HG03066 (cell line): ENCODE data around the gene ZCCHC4.
"Not testable (repeated sequence)": the region's sequence is repeated elsewhere in the genome, so short reads cannot be mapped to it uniquely, and the experiment has no call there.

Source experiments
- ATAC-seq: cut with Tn5 transposase; IDR thresholded peaks from one replicate; pipeline ENCODE4 v1.9.1; 2021; ENCODE audit warnings: low read depth; ENCODE audit not compliant: unreplicated experiment

ZCCHC4 gene

GRCh38 chr4:25370242-25370641 is 57.7 kb downstream of the ZCCHC4 start:
- ATAC-seq, result no peak

GRCh38 chr4:25372549-25372948 is 60.0 kb downstream of the ZCCHC4 start:
- ATAC-seq, result not testable (repeated sequence)

- peak; percentile 96 for ATAC-seq
Observed at GRCh38 chr4:25376754-25377571, 64.4 kb downstream of the ZCCHC4 start, which contains the start of gene ANAPC4. Gene ANAPC4 (plus strand): TSS chr4:25377263. CDS start chr4:25377428, 165 bp downstream.

GRCh38 chr4:25377572-25378436 is 65.2 kb downstream of the ZCCHC4 start:
- peak; percentile 4 for ATAC-seq

- no peak for ATAC-seq
Observed at GRCh38 chr4:25378437-25378743, 65.8 kb downstream of the ZCCHC4 start.

GRCh38 chr4:25379591-25379990 is 67.0 kb downstream of the ZCCHC4 start:
- ATAC-seq, result no peak

GRCh38 chr4:25383647-25384046 is 71.1 kb downstream of the ZCCHC4 start:
- ATAC-seq, result no peak

- no peak for ATAC-seq
Observed at GRCh38 chr4:25386926-25387325, 74.4 kb downstream of the ZCCHC4 start.

- ATAC-seq, result no peak
Observed at GRCh38 chr4:25397305-25397704, 84.7 kb downstream of the ZCCHC4 start.

- no peak for ATAC-seq
Observed at GRCh38 chr4:25399510-25399909, 86.9 kb downstream of the ZCCHC4 start.

- ATAC-seq, result no peak
Observed at GRCh38 chr4:25401066-25401465, 88.5 kb downstream of the ZCCHC4 start.

- ATAC-seq, result no peak
Observed at GRCh38 chr4:25402521-25402920, 89.9 kb downstream of the ZCCHC4 start.

- no peak for ATAC-seq
Observed at GRCh38 chr4:25403699-25404098, 91.1 kb downstream of the ZCCHC4 start.

GRCh38 chr4:25405453-25405852 is 92.9 kb downstream of the ZCCHC4 start:
- no peak for ATAC-seq

- no peak for ATAC-seq
Observed at GRCh38 chr4:25406081-25406692, 93.6 kb downstream of the ZCCHC4 start.

- no peak for ATAC-seq
Observed at GRCh38 chr4:25410820-25411529, 98.4 kb downstream of the ZCCHC4 start.

GRCh38 chr4:25413261-25413660 is 100.7 kb downstream of the ZCCHC4 start:
- no peak for ATAC-seq

GRCh38 chr4:25417014-25417413 is 104.4 kb downstream of the ZCCHC4 start:
- no peak for ATAC-seq
